B cell (primary cell): Measurements from ENCODE around the gene NYAP2.

ENCODE experiments used
- CTCF ChIP-seq: fragments of 200-600 bp; IDR thresholded peaks from one replicate; pipeline ENCODE4 v1.8.0; 2022; ENCODE audit warnings: antibody characterized with exemption, mild to moderate bottlenecking
- EZH2 ChIP-seq: IDR thresholded peaks from 2 replicates; pipeline ENCODE4 v1.6.1; 2012; ENCODE audit warnings: borderline replicate concordance, low read depth, mild to moderate bottlenecking, moderate library complexity, low read length; ENCODE audit not compliant: insufficient read depth, poor library complexity, severe bottlenecking

- TF ChIP-seq CTCF, result no peak
- TF ChIP-seq EZH2, result no peak
Measured at GRCh38 chr2:225488743-225489142, 89.2 kb downstream of the NYAP2 start.
